MM.1S (cell line): Measurements from ENCODE around the gene SPDYE2.
"Not testable (repeated sequence)": the region's sequence is repeated elsewhere in the genome, so short reads cannot be mapped to it uniquely, and the experiment has no call there.

Experiments
- DNase-seq: peaks from one replicate; pipeline ENCODE4 v3.0.0-alpha.2; 2015
- H2AFZ ChIP-seq: fragments of 300-600 bp; sonication (generic); 2 replicates; pipeline ENCODE4 v1.6.0; 2016; ENCODE audit warnings: antibody characterized with exemption, low read length
- H3F3A ChIP-seq: fragments of 300-600 bp; sonication (generic); 2 replicates; pipeline ENCODE4 v1.6.1; 2016; ENCODE audit warnings: mild to moderate bottlenecking, antibody characterized with exemption, low read length, moderate library complexity, mixed read lengths; ENCODE audit not compliant: insufficient read depth
- H3K27ac ChIP-seq: fragments of 300-600 bp; sonication (generic); 2 replicates; pipeline ENCODE4 v1.5.1; 2016; ENCODE audit warnings: mild to moderate bottlenecking, low read length
- H3K27me3 ChIP-seq: fragments of 300-600 bp; sonication (generic); replicated peaks from 2 replicates; pipeline ENCODE4 v1.6.0; 2016; ENCODE audit warnings: low read length; ENCODE audit not compliant: insufficient read depth
- H3K36me3 ChIP-seq: fragments of 300-600 bp; sonication (generic); replicated peaks from 2 replicates; pipeline ENCODE4 v1.6.1; 2016; ENCODE audit warnings: mild to moderate bottlenecking, low read length, mixed read lengths; ENCODE audit not compliant: insufficient read depth
- H3K4me1 ChIP-seq: fragments of 300-600 bp; sonication (generic); 2 replicates; pipeline ENCODE4 v1.6.1; 2016; ENCODE audit warnings: low read length, mixed read lengths
- H3K4me2 ChIP-seq: fragments of 300-600 bp; sonication (generic); 2 replicates; pipeline ENCODE4 v1.6.0; 2016; ENCODE audit warnings: low read depth, low read length
- H3K4me3 ChIP-seq: fragments of 300-600 bp; sonication (generic); 2 replicates; pipeline ENCODE4 v1.5.1; 2016; ENCODE audit warnings: low read length, mixed read lengths
- H3K79me2 ChIP-seq: fragments of 300-600 bp; sonication (generic); 2 replicates; pipeline ENCODE4 v1.6.1; 2016; ENCODE audit warnings: mixed run types, low read length, mixed read lengths
- H3K9ac ChIP-seq: fragments of 300-600 bp; sonication (generic); 2 replicates; pipeline ENCODE4 v1.6.1; 2016; ENCODE audit warnings: low read length, mixed read lengths
- H3K9me2 ChIP-seq: fragments of 300-600 bp; sonication (generic); replicated peaks from 2 replicates; pipeline ENCODE4 v1.6.1; 2016; ENCODE audit warnings: mild to moderate bottlenecking, low read length, mixed read lengths; ENCODE audit not compliant: insufficient read depth
- H3K9me3 ChIP-seq: fragments of 300-600 bp; sonication (generic); replicated peaks from 2 replicates; pipeline ENCODE4 v1.6.1; 2016; ENCODE audit warnings: mild to moderate bottlenecking, low read length, mixed read lengths; ENCODE audit not compliant: insufficient read depth
- H4K20me1 ChIP-seq: fragments of 300-600 bp; sonication (generic); 2 replicates; pipeline ENCODE4 v1.6.1; 2016; ENCODE audit warnings: mild to moderate bottlenecking, low read length, moderate library complexity, mixed read lengths; ENCODE audit not compliant: insufficient read depth
- CTCF ChIP-seq: fragments of 300-600 bp; sonication (generic); IDR thresholded peaks from 2 replicates; pipeline ENCODE4 v1.5.1; 2016; ENCODE audit warnings: antibody characterized with exemption, low read length, mixed read lengths

SPDYE2 gene

GRCh38 chr7:102544372-102544771, 6.7 kb upstream of the SPDYE2 start:
- DNase-seq, H3K9me3 ChIP-seq: not testable (repeated sequence)

GRCh38 chr7:102545288-102545687, 5.7 kb upstream of the SPDYE2 start:
- H2AFZ ChIP-seq, H3K4me3 ChIP-seq, DNase-seq, H3K9me2 ChIP-seq, H3F3A ChIP-seq, H3K9ac ChIP-seq, H3K27ac ChIP-seq, H3K27me3 ChIP-seq, H3K36me3 ChIP-seq, H3K4me2 ChIP-seq, H4K20me1 ChIP-seq, H3K9me3 ChIP-seq, H3K4me1 ChIP-seq, H3K79me2 ChIP-seq: not testable (repeated sequence)

More at GRCh38 chr7:102544372-102544771, 6.7 kb upstream of the SPDYE2 start:
- not testable (repeated sequence) for H4K20me1 ChIP-seq, H3F3A ChIP-seq, H3K9me2 ChIP-seq, H3K27me3 ChIP-seq, H3K4me3 ChIP-seq, H3K9ac ChIP-seq, H3K4me2 ChIP-seq, H2AFZ ChIP-seq, H3K36me3 ChIP-seq, H3K79me2 ChIP-seq, H3K4me1 ChIP-seq, H3K27ac ChIP-seq

- not testable (repeated sequence) for H3K9ac ChIP-seq, H3K4me1 ChIP-seq, DNase-seq, H3K9me2 ChIP-seq, H3K27ac ChIP-seq, H4K20me1 ChIP-seq, H2AFZ ChIP-seq, H3K4me3 ChIP-seq, H3F3A ChIP-seq, H3K79me2 ChIP-seq, H3K27me3 ChIP-seq, H3K36me3 ChIP-seq, H3K9me3 ChIP-seq, H3K4me2 ChIP-seq
These were observed 4.7 kb upstream of the SPDYE2 start for GRCh38 chr7:102546353-102546752.

- H3K9me3 ChIP-seq, H3K27ac ChIP-seq, H3K9ac ChIP-seq, DNase-seq, H3K79me2 ChIP-seq, H3K9me2 ChIP-seq, H3F3A ChIP-seq, H3K27me3 ChIP-seq, H4K20me1 ChIP-seq, H2AFZ ChIP-seq, H3K4me2 ChIP-seq, H3K4me1 ChIP-seq, H3K36me3 ChIP-seq, H3K4me3 ChIP-seq: not testable (repeated sequence)
These were observed 17.6 kb downstream of the SPDYE2 start for GRCh38 chr7:102568620-102569019.

GRCh38 chr7:102572261-102573239, 21.5 kb downstream of the SPDYE2 start, which contains the start of gene POLR2J3:
Gene POLR2J3 (minus strand): TSS chr7:102572583. CDS start chr7:102572521, 62 bp downstream.
- Histone ChIP-seq H3K4me3 (peak within 1 kb of the TSS; percentile 81), H3K9ac (peak within 1 kb of the TSS; percentile 82), H2AFZ (peak within 1 kb of the TSS; percentile 95)
- peak; percentile 37 for TF ChIP-seq CTCF
- H3K9me3 ChIP-seq, H3K27ac ChIP-seq, H3K27me3 ChIP-seq, H3K4me2 ChIP-seq, H3K36me3 ChIP-seq, H3F3A ChIP-seq, H3K4me1 ChIP-seq, H3K9me2 ChIP-seq, H4K20me1 ChIP-seq, H3K79me2 ChIP-seq: not testable (repeated sequence)
- peak; percentile 97 for DNase-seq

GRCh38 chr7:102574607-102575006, 23.6 kb downstream of the SPDYE2 start:
- H3K4me1 ChIP-seq, H3K9me2 ChIP-seq, H3K9ac ChIP-seq, H4K20me1 ChIP-seq, H3K27ac ChIP-seq, H3K9me3 ChIP-seq, H2AFZ ChIP-seq, H3K4me2 ChIP-seq, H3K27me3 ChIP-seq, H3K79me2 ChIP-seq, H3K36me3 ChIP-seq, DNase-seq, H3F3A ChIP-seq, H3K4me3 ChIP-seq: not testable (repeated sequence)

GRCh38 chr7:102576363-102576762, 25.3 kb downstream of the SPDYE2 start:
- not testable (repeated sequence) for H3K4me3 ChIP-seq, H2AFZ ChIP-seq, H3K27me3 ChIP-seq, H3K4me2 ChIP-seq, H3F3A ChIP-seq, DNase-seq, H3K9me2 ChIP-seq, H4K20me1 ChIP-seq, H3K27ac ChIP-seq, H3K79me2 ChIP-seq, H3K9me3 ChIP-seq, H3K36me3 ChIP-seq, H3K9ac ChIP-seq, H3K4me1 ChIP-seq
